HL-60 (cell line): Measurements from ENCODE around the gene IFNGR2.

Source experiments
- DNase-seq, 2 experiments: peaks; one replicate each; pipeline ENCODE4 v3.0.0-alpha.2; 2010 to 2020; ENCODE audit warnings: low read depth in 1 of 2, low spot score in 1 of 2
- H3K27ac ChIP-seq: fragments of 250-450 bp; sonication (Bioruptor Pico); replicated peaks from 2 replicates; pipeline ENCODE4 v1.5.1; 2020; ENCODE audit warnings: mild to moderate bottlenecking, moderate library complexity
- H3K27me3 ChIP-seq: fragments of 250-450 bp; sonication (Bioruptor Pico); 2 replicates; pipeline ENCODE4 v1.5.1; 2021; ENCODE audit warnings: mild to moderate bottlenecking, moderate library complexity; ENCODE audit not compliant: insufficient read depth, poor library complexity, severe bottlenecking
- H3K4me3 ChIP-seq: replicated peaks from 2 replicates; pipeline ENCODE4 v1.5.1; 2011; ENCODE audit warnings: mild to moderate bottlenecking, control low read depth, low read length; ENCODE audit not compliant: insufficient read depth
- CTCF ChIP-seq: IDR thresholded peaks from one replicate; pipeline ENCODE4 v1.5.1; 2011; ENCODE audit warnings: low read length, control low read depth, inconsistent platforms; ENCODE audit not compliant: insufficient read depth
- GABPA ChIP-seq: IDR thresholded peaks from 2 replicates; pipeline ENCODE4 v1.6.1; 2012; ENCODE audit warnings: low read depth
- POLR2AphosphoS5 ChIP-seq: IDR thresholded peaks from 2 replicates; pipeline ENCODE4 v1.6.1; 2012; ENCODE audit warnings: low read depth
- REST ChIP-seq: IDR thresholded peaks from 2 replicates; pipeline ENCODE4 v1.6.1; 2012; ENCODE audit warnings: low read depth; ENCODE audit not compliant: insufficient replicate concordance
- SPI1 ChIP-seq: IDR thresholded peaks from 2 replicates; pipeline ENCODE4 v1.6.1; 2012; ENCODE audit warnings: low read depth, mild to moderate bottlenecking, borderline replicate concordance

IFNGR2 gene

GRCh38 chr21:33398361-33398760, 4.9 kb upstream of the IFNGR2 start:
- no peaks in the 10 kb centered on the region for H3K27me3 ChIP-seq
- no peak overlapping the region for H3K27ac ChIP-seq
- H3K4me3 ChIP-seq, result no peak overlapping the region
- no peak for DNase-seq
- TF ChIP-seq REST, result no peak

- no peak for TF ChIP-seq POLR2AphosphoS5
- peak; percentile 62 for TF ChIP-seq SPI1
- Histone ChIP-seq H3K4me3 (0 out of 2 replicates have a peak overlapping the region, but pooled peaks have one; percentile 8), H3K27me3 (no peaks in the 10 kb centered on the region), H3K27ac (peak overlapping the region; percentile 97)
- peak in 1 of 2 experiments; percentile 73 for DNase-seq
These were observed 1.6 kb upstream of the IFNGR2 start for GRCh38 chr21:33401630-33401992.

GRCh38 chr21:33402001-33402979, 923 bp upstream of the IFNGR2 start:
- DNase-seq, result peak; percentile 84 to 88
- Histone ChIP-seq H3K4me3 (peak overlapping the region; percentile 43), H3K27ac (peak overlapping the region; percentile 97)

More at GRCh38 chr21:33402001-33402979, 923 bp upstream of the IFNGR2 start:
- TF ChIP-seq POLR2AphosphoS5, result peak; percentile 74
- no peak for TF ChIP-seq CTCF
- peak; percentile 56 for TF ChIP-seq REST
- TF ChIP-seq GABPA, result no peak
- peak; percentile 87 for TF ChIP-seq SPI1
- H3K27me3 ChIP-seq, result no peaks in the 10 kb centered on the region
